Measurements from ENCODE around the gene SLC2A10.

DNA sequence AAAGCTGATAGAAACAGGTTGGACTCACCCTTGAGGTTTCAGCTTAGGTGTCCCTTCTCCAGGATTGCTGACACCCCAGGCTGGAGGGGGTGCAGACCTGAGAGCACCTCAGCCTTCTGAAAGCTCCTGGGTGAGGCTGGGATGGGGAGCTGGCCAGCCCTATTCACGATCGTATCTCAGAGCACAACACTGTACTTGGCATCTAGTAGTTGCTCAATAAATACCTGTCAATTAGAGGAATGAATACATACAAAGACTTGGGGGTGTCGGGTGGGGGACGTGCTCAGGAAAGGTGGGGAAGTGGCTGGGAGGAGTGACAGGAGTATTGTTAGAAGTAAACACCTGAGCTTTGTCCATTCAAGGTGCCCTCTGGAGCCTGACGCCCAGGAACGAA is 61.7 kb downstream of the SLC2A10 start:
- no peak for TF ChIP-seq POLR2A (IDR thresholded peaks at IDR 0.05)
- no peak for TF ChIP-seq CTCF (IDR thresholded peaks at IDR 0.05)
- TF ChIP-seq EP300 (IDR thresholded peaks at IDR 0.05), result no peak

Measured in gastroesophageal sphincter (tissue), 3 donors.